Prostate gland (tissue), 2 donors: Measurements from ENCODE around the gene ACTG1.

Experiments
- POLR2A ChIP-seq: fragments of 450-650 bp; IDR thresholded peaks from one replicate; pipeline ENCODE4 v1.6.1; 2016; ENCODE audit warnings: antibody characterized with exemption, mild to moderate bottlenecking
- TF ChIP-seq, protein P1 (sequence below), 4 experiments: fragments of 200-600 bp in 2 of 4; fragments of 450-650 bp in 2 of 4; sonication (generic) in 2 of 4; IDR thresholded peaks; 1 replicate in 3 of 4; 2 replicates in 1 of 4; pipeline ENCODE4 v1.5.1; 2016 to 2019; ENCODE audit warnings: antibody characterized with exemption in 4 of 4, mild to moderate bottlenecking in 2 of 4, moderate library complexity in 2 of 4

DNA sequence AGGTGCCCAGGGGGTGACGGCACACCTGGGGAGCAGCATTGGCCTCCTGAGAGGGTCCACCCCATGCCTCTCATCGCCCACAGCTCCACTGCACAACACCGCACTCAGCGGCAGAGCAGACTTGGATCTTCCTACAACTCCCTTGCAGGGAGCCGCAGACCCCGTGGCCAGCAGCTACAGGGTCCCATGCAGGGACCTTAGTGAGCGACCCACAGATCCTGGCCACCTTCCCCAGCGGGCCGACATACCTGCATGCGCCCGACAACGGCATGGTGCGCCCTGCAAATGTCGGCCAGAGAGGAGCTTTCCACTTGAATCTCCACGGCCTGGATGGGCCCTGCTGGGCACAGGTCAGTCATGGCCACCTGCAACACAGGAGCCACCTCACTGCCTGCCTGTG, 31.2 kb upstream of the ACTG1 start:
- TF ChIP-seq POLR2A: no peak
- TF ChIP-seq, protein P1, sequence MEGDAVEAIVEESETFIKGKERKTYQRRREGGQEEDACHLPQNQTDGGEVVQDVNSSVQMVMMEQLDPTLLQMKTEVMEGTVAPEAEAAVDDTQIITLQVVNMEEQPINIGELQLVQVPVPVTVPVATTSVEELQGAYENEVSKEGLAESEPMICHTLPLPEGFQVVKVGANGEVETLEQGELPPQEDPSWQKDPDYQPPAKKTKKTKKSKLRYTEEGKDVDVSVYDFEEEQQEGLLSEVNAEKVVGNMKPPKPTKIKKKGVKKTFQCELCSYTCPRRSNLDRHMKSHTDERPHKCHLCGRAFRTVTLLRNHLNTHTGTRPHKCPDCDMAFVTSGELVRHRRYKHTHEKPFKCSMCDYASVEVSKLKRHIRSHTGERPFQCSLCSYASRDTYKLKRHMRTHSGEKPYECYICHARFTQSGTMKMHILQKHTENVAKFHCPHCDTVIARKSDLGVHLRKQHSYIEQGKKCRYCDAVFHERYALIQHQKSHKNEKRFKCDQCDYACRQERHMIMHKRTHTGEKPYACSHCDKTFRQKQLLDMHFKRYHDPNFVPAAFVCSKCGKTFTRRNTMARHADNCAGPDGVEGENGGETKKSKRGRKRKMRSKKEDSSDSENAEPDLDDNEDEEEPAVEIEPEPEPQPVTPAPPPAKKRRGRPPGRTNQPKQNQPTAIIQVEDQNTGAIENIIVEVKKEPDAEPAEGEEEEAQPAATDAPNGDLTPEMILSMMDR (IDR thresholded peaks at IDR 0.05): no peak
